HL-60/S4 (cell line): Measurements from ENCODE around the gene ACTN2.

ENCODE experiments used
- in situ Hi-C: fragments of 300-500 bp; cut with MboI; formaldehyde crosslinking; loops from 2 replicates; pipeline ENCODE4 v1.14.3; 2022; ENCODE audit warnings: low sequenced_read_pairs

Gene ACTN2

DNA sequence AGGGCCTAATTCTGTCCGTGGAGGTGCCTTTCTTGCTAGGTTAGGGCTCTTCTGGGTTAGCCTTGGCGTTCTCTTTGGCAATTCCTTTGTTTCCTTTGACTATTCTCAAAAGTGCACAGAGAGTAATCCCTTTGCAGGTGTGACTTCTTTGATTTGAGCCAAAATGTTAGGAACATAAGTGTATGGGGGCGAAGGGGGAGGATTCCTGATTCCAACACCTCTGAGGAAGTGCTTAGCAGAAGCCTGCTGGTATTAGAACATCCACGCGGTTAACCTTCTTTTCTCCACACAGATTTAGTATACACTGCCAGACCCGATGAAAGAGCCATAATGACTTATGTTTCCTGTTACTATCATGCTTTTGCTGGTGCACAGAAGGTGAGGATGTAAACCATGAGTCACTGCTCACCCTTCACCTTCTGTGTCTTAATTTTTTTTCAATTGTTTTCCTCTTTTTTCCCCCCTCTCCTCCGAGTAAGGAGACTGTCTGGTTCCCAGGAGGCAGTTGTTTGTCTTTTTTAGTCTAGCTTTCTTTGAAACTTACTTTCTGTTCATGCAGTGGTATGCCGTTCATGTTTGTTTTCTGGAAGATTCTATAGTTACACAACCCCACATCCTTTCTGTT lies 48.0 kb downstream of the ACTN2 start:
- in situ Hi-C loops: no loop called here

DNA sequence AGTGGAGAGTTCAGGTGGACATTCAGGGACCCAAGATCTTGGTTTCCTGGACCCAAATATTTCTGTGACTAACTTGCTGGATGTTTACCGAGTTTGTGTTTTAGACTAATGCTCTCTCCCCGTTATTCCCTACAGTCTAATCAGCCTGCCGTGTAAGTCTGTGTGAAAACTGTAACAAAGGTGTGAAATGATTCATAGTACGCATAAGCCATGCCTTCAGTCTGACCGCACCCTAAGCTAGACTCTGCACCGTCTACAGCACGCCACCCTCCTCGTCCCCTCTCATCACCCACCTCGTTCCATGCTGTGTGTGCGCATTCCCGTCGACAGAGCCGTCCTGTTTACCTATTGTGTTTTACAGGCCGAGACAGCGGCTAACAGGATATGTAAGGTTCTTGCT lies 50.5 kb downstream of the ACTN2 start:
- in situ Hi-C loops: no loop called here

DNA sequence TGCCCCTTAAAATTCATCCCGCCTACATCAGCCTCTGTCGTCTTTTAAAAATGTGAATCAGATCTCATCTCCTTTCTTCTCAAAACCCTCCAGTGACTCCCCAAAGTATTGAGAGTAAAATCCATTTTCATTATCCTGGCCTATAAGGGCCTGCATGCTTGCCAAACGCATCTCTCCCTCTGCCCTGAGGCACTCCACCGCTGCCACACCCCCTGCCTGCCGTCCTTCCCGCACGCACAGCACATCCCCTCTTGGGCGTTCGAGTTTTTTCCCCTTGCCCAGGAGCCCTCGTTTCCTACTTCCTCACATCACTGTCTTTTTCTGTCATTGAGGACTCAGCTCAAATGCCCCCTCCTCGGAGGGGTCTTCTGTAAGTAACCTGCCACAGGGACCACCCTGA lies 55.5 kb downstream of the ACTN2 start:
- in situ Hi-C loops: no loop called here

DNA sequence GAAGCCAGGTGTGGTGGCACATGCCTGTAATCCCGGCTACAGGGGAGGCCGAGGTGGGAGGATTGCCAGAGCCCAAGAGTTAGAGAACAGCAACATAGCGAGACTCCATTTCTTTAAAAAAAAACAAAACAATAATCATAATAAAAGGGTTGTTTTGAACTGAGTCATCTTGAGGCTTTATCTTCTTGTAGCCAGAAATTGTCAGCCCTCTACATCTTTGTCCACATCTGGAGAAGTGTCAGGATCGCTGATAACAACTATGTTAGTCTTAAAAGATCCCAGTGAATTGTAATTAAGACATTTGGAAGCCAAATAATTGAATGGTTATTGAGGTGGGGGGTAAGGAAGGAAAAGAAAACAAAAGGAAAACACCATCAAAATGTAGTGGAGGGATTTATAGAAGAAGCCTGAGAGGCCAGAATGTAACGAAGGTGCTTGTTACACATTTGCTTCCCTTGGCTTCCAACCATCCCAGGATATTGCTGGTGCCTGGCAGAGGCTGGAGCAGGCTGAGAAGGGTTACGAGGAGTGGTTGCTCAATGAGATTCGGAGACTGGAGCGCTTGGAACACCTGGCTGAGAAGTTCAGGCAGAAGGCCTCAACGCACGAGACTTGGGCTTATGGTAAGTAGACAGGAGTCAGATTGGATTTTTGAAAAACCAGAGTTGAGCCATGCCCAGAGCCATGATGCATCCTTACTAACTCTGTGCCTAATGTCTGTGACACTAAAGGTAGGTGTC lies 56.3 kb downstream of the ACTN2 start:
- in situ Hi-C loops: no loop called here

DNA sequence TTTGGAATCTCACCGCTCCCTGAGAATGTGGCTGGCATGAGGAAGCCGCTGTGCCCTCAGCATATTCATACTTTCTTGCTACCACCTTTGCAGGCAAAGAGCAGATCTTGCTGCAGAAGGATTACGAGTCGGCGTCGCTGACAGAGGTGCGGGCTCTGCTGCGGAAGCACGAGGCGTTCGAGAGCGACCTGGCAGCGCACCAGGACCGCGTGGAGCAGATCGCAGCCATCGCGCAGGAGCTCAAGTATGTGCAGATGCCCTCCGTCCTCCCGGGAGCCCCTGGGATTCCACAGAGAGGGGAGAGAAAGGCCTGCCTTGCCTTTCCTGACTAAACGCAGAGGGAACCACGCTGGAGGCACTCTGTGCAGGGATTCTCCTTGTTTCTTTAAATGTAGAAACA lies 58.2 kb downstream of the ACTN2 start:
- in situ Hi-C loops: no loop called here

DNA sequence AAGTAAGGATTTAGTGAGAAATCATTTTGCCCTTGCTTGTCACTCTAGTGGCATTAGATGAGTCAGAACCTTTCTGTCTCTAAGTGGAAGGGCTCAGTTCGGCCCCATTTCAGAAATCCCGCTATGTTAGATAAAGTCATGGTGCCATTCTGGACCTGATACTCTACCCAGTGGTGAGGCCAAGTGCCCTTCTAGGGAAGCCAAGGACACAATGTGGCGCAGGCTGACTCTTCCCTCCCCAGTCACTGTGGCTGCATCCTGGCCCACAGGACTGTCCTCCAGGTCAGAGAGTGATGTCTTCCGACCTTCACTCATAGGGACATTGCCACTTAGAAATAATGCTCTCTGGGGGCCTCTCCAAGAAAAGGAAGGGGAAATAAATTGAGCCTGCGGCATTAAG lies 60.5 kb downstream of the ACTN2 start:
- in situ Hi-C loops: no loop called here

DNA sequence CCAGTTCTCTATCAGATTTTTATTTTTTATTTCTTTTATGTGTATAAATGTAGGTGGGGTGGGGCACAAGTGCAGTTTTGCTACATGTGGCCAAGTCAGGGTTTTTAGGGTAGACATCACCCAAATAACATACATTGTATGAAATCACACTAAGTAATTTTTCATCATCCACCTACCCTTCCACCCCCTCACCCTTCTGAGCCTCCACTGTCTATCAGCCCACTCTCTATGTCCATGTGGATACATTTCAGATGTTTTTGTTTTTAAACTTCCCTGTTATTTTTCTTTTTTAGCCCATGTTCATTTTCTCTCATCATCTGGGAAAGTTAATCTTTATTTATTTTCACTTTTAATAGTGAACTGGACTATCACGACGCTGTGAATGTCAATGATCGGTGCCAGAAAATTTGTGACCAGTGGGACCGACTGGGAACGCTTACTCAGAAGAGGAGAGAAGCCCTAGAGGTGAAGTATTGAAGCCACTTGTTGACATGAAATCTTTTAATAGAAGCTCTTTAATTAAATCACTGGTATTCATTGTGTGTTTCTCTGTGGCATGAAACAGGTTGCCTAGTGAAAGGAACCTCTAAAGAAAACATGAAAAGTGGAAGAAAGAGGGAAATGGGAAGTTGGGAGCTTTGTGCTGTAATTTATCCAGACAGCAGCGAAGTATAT lies 61.1 kb downstream of the ACTN2 start:
- in situ Hi-C loops: no loop called here

DNA sequence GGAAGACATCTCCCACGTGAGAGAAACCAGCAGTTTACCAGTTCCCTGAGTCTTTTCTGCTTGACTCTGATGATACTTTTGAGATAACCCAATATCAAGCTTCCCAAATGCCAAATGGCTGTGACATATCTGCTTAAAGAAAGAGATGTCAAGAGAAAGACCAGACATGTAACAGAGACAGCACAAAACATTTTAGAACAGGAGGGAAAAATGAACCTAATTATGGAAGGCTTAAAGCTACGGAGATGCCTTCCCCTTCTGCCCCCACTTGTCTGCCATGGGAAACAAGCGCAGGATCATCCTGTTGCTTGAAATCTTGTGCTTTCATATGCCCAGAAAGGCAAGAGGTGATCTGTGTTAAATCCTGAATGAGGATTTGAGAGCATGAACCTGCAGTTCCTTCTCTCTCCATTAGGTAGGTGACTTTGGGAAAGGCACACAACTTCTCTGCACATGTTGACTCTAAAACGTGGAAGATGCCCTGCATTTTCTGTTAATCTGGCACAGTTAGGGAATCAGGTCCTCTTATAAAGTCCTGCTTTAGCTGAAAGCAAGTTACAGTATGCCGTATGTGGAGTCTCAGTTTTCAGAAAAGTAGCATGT lies 62.1 kb downstream of the ACTN2 start:
- in situ Hi-C loops: no loop called here

DNA sequence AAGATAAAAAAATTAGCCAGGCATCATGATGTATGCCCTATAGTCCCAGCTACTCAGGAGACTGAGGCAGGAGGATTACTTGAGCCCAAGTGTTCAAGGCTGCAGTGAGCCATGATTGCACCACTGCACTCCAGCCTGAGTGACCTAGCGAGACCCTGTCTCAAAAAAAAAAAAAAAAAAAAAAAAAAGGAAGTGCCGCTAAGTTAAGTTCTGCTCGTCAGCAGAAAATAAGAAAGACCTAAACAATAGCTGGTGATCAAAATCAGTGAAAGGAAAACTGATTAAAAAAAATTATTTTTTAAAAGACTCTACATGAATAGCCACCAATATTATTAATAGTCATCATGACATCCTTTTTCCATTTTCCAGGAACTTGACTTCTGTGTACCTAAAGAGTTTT lies 64.6 kb downstream of the ACTN2 start:
- in situ Hi-C loops: no loop called here

DNA sequence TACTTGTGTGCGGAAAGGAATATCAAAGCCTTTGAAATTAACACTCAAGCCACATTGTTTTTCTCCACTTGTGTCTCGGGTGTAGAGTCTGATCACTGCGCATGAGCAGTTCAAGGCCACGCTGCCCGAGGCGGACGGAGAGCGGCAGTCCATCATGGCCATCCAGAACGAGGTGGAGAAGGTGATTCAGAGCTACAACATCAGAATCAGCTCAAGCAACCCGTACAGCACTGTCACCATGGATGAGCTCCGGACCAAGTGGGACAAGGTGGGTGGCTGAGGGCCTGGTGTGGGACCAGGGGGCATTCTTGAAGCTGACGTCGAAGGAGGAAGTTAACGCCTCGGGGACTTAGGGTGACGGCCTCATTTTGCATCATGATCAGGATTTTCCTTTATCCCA lies 65.1 kb downstream of the ACTN2 start:
- in situ Hi-C loops: no loop called here

DNA sequence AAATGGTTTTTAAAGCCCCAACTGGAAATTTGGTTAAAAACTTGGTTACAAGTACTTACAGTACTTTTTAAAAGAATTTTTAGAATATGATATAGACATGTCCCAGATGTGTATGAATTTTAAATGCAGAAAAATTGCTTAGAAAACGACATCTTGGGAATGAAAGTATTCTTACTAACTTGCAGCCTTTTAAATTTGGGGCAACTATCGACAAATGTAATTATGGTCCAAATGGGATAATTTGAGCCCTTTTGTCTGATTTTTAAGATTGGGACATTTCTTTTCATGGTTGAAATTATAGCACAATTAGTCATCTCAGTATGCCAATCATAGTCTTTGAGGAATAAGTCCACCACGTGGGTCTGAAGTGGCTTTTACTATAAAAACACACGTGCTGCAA lies 65.6 kb downstream of the ACTN2 start:
- in situ Hi-C loops: no loop called here

DNA sequence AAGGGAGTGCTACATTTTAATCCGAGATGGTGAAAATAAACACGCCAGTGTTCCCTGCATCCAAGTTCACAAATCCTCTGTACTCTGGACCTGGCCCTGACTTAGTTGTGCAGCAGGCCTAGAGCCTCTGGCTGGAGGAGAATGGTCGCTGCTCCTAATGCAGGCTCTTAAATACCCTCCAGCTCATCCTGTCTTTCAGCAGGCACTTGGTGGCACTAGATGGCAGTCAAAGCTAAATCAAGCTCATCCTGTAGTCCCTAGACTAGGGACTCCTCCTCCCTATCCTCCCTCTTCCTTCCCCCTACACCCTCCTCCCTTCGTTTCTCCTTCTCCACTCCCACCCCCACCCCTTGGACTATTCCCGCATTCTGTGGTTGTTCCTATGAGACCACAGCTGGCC lies 67.2 kb downstream of the ACTN2 start:
- in situ Hi-C loops: no loop called here

DNA sequence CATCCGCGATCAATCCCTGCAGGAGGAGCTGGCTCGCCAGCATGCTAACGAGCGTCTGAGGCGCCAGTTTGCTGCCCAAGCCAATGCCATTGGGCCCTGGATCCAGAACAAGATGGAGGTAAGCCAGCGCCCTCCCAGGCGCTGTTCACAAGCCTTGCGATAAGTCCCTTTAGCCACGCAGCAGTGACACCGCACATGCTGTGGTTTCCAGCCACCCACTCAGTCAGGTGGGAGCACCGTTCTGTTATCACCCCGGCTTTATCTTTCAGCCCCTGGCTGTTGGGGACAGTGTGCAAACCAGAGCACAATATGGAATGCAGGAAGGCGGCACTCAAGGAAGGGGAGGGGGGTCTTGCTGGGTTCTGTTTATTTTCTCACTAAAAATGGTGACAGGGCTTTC lies 67.7 kb downstream of the ACTN2 start:
- in situ Hi-C loops: no loop called here

DNA sequence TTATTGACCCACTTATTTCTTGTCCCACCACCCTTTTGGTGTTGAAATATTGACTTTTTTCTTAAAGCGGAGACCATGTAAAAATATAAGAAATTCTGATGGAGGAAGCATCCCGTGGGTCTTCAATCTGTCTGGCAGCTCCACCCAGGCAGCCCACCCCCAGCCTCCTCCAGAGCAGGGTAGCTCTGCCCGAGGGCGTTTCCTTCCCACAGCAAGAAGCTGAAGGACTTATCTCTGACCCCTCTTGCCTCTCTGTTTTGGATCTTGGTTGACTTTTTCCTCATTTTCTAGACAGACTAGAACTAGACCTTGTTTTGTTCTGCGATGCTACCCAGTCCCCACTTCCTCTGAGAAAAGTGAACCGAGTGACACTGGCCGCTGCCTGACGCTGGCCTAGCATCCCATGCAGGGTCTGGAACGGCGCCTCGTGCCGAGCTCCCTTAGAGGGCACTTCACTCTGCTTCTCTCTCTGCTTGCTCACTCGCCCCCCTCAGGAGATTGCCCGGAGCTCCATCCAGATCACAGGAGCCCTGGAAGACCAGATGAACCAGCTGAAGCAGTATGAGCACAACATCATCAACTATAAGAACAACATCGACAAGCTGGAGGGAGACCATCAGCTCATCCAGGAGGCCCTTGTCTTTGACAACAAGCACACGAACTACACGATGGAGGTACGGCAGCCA lies 68.4 kb downstream of the ACTN2 start:
- in situ Hi-C loops: no loop called here

DNA sequence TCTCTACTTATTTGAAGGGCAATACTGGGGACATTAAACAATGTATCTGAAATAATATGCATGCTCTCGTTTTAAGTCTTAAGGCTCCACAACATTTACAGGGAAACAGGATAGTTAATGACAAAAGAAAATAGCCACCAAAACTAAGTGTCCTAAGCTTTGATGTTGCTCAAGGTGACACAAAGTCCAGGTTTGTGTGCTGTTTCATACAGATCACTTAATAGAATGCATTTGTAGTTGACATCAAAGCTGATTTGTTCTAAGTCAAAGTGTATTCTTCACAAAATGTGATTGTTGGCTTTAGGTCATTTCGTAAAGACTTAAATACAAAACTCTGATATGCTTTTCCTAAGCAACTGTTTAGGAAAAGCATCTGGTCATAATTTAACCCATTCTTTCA lies 71.3 kb downstream of the ACTN2 start:
- in situ Hi-C loops: no loop called here

DNA sequence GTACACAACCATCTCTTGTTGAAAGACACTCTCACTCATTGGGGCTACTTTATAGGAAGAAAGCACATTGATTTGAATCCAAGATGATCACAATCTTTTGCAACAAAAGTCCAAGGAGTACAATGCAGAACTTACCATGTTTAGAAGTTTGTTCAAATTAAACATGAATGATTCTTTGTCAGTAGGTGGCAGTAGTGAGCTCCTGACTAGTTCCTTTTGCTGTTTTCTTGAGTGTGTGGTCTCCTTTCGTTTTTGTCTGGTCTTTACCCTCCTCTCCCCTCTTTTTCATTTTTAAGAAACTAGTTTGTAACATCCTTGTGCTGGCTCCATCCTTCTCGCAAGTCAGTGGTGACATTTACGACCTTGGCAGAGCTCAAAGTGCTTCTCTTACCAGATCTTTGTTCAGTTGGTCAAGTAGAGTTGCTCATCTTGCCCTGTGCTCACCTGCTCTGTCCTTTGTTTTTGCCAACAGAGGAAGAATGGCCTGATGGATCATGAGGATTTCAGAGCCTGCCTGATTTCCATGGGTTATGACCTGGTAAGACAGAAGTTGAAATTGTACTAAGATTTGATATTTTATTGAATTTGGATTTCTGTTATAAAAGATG lies 73.1 kb downstream of the ACTN2 start:
- in situ Hi-C loops: no loop called here

DNA sequence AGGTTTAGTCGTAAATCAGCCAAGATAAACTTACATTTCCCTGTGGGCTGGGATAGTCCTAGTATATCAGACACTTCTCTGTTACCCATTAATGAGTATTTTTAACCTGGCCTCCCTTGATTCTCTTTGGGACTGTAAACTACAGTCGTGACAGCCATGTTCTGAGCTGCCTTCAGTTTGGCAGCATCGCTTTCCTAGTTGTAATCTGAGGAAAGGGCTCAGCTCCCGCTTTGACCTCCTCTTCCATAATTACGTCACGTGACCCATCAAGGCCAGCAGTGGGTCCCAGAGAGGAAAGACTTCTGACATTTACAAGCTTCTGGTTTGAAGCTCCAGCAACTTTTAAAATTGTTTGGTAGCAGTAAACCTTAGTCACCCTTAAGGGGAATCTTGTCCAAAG lies 74.2 kb downstream of the ACTN2 start:
- in situ Hi-C loops: no loop called here

DNA sequence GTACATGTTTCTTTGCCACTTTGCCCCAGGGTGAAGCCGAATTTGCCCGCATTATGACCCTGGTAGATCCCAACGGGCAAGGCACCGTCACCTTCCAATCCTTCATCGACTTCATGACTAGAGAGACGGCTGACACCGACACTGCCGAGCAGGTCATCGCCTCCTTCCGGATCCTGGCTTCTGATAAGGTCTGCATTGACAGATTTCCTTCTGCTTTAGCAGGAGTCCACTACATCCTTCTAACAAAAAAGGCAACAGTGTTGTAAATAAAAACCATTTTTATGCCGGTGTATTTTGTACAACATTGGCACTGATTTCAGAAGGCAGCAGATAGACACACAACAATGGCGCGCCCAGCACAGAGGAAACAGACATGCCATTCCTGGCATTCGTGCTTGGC lies 74.7 kb downstream of the ACTN2 start:
- in situ Hi-C loops: no loop called here

DNA sequence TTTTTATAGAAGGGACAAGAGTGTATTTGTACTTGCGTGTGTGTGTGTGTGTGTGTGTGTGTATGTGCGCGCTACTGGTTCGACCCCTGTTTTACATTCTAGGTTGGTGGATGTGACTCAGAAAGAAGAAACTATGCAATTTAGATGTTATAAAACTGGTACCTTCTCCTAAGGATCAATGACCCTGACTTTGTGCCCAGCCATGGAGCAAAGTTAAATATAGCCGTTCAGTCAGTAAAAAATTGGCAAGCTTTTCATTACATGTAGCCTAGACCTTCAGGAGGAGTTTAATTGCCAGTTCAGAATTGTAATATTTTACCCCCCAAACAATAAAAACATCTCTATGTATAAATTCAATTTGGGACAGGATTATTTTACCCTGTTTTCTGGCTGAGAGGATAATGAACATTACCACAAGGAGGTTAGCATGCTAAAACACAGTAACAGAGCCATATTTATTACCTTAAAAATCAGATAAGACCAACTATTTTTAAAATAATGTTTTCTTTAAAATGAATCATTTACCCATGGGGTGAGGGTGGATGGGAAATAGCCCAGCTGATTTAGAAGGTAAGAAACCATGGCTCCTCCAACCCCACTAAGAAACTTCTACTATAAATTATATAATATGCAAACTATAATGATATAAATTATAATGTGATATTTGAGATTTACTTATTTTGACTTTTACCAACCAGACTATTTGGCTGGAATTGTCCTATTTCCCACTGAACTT lies 75.3 kb downstream of the ACTN2 start:
- in situ Hi-C loops: no loop called here

DNA sequence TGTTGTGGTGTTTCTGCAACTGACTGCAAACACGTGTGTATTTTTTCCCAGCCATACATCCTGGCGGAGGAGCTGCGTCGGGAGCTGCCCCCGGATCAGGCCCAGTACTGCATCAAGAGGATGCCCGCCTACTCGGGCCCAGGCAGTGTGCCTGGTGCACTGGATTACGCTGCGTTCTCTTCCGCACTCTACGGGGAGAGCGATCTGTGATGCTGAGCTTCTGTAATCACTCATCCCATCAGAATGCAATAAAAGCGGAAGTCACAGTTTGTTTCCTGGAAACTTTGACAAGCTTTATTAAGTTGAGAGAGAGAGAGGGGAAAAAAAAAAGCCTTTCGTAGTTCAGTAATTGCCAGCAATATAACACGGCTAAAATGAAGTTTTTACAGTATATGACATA lies 76.1 kb downstream of the ACTN2 start:
- in situ Hi-C loops: no loop called here
